ELR (cell line): ENCODE results near the gene GLIS1.

Experiments used
- DNase-seq: peaks from one replicate; pipeline ENCODE4 v3.0.0-alpha.2; 2015; ENCODE audit warnings: low read depth

Gene GLIS1

GRCh38 chr1:53593758-53594380, 145.1 kb downstream of the GLIS1 start:
- no peak for DNase-seq

DNA sequence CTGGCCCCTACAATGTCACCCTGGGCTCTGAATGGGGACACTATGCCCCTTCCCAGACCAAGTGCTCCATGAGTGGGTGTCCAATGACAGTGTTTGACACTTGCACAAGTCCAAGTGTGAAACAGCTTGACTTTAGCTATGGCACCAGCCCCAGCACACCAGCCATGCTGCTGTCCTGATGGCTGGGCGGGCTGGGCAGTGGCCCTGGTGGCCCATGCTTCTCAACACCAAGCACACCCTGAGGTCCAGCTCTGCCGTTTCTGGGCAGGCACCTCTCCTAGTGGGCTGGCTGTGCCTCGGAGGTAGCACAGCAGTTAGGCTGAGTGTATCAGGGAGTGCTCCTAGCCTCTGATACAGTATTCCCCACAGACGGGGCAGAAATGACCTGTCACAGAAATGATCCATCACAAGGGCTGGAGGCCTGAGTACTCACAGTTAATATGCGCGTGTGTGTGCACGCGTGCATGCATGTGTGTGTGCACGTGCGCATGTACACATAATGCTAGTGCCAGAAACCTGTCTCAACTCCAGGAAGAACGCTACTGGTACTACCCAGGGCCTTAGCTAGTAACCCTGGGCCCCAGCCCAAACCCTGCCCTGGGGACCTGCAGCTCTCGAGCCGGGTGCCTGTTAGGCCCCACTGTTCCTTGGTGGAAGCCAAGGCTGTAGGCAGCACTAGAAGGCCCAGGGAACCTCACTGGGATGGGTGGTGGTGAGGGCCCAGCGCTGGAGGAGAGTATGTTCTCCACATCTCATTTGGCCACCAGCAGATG, 145.8 kb downstream of the GLIS1 start:
- no peak for DNase-seq

DNA sequence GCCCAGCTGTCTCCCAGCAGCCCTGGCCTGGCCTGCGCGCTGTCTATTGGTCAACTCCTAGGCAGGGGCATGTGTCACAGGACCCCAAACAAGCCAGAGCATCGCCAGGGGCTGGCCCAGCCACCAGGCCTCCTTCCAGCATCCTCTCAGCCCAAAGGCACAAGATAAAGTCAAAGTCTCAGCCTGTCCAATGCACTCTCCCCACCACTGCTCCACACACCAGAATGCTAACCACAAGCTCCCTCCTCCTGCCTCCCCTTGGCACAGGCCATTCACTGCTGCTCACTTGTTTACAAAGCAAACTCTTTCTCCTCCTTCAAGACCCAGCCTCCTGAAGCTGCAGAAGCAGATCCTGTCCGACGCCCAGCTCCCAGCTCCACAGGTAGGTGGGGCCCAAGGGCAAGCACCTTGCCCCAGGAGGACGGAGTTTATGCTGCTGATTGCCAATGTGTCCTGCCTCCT, 146.4 kb downstream of the GLIS1 start:
- DNase-seq = no peak

DNA sequence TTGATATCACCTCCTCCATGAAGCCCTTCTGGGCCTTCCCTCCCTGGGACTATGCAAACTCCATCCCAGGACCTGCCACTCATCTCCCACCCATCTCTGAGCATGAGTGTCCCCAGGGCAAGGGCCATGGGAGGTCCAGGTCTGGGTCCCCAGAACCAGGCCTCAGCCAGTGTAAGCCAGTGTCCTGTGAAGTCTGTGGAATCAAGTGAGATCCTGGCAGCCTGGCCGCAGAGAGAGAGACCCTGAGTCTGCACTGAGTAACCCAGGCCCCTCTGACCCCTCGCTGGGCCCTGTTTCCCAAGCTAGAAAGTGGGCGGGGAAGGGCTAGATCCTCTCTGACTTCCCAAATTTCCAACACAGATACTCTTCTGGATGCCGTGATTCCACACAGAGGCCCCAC, 147.0 kb downstream of the GLIS1 start:
- DNase-seq = no peak

GRCh38 chr1:53590531-53591515, 148.1 kb downstream of the GLIS1 start:
- no peak for DNase-seq

- no peak for DNase-seq
These were observed 148.9 kb downstream of the GLIS1 start for GRCh38 chr1:53590104-53590503.

- DNase-seq = no peak
These were observed 149.7 kb downstream of the GLIS1 start for GRCh38 chr1:53589043-53589887.

- DNase-seq = no peak
These were observed 150.7 kb downstream of the GLIS1 start for GRCh38 chr1:53588053-53588779.

DNA sequence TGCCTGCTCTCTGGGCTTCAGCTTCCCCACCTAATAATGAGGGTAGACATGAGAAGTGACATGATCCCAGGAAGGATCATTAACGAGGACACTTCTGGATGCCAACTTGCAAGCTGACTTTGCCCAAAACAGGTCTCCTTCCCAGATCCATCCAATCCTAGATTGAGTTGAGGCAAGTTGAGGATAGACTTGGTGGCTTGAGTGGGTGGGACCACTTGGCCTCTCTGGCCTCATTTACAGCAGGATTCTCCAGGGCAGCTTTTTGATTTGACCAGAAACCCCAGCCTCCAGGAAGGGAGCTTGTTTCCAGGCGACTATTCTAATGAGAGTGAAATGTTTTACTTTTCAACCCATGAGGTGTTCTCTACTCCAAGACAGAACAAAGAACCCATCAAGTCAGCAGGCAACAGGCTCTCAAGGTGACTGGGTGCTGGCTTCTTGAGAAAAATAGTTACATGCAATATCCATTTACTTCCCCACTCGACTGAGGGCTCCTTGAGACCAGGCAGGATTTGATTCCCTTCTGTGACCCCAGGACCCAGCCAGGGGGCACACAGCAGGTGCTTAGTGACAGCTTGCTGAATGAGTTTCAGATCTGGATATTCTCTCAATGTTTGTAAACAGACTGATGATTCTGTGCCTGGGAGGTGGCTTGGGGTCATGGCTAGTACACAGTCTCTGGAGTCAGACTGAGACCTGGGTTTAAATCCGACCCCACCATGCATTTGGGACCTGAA, 151.5 kb downstream of the GLIS1 start:
- DNase-seq = no peak

- DNase-seq = no peak
These were observed 152.2 kb downstream of the GLIS1 start for GRCh38 chr1:53586765-53587164.

DNA sequence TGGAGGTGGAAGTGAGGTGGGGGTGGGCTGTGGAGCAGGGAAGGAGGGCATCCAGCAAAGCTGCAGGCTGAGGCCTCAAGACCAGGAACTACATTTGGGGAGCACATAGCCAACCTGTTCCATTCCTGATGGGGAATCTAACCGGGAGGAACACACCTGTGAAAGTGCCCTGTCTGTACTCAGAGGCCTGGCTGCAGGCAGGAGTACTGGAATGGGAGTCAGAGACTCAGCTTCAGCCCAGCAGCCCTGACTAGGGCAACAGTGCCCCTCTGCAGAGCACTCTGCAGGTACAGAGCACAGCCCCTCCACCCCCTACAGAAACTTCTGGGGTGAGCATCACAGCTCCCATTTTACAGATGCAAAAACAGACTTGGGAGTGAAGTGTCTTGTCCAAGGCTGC, 153.4 kb downstream of the GLIS1 start:
- no peak for DNase-seq

- DNase-seq = no peak
These were observed 153.8 kb downstream of the GLIS1 start for GRCh38 chr1:53585129-53585528.

- no peak for DNase-seq
These were observed 154.2 kb downstream of the GLIS1 start for GRCh38 chr1:53584777-53585107.

DNA sequence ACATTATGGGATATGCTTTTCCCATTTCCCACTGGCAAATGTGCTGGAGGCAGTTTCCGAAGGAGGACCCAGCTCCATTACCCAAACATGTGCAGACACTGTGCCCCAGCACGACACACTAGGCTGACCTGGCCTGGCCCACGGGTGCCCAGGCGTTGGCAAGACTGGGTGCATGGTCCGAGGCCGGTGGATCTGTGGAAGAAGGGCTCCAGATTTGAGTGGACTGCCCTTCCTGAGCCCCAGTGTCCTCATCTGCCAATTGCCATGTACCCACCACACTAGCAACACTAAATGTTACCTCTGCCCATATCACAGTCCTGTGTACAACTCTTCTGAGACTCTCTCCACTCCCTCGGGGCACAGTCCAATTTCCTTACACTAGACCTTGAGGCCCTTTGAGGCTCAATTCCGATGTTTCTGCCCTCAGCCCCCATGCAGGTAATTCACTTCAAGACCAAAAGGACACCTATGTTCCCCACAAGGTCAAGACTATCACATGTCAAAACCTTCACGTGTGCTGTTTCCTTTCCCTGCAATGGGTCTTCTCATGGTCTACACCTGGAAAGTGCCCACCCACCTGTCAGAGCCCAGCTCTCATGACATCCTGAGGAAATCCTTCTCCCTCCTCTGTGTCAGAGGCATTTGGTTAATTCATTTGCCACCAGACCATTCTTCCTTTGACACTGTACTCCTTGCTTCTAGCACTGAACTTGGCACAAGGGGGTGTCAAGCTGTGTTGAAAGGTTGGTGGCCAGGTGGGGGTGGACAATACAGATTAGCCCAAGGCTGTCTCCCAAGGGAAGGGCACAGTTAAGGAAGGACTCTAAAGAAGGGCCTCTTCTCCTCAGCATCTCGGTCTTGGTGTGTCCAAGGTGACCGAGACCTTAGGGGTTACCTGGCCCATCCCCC, 154.8 kb downstream of the GLIS1 start:
- DNase-seq = no peak

GRCh38 chr1:53583021-53583867, 155.7 kb downstream of the GLIS1 start:
- no peak for DNase-seq

- DNase-seq = no peak
These were observed 156.5 kb downstream of the GLIS1 start for GRCh38 chr1:53582211-53583020.

DNA sequence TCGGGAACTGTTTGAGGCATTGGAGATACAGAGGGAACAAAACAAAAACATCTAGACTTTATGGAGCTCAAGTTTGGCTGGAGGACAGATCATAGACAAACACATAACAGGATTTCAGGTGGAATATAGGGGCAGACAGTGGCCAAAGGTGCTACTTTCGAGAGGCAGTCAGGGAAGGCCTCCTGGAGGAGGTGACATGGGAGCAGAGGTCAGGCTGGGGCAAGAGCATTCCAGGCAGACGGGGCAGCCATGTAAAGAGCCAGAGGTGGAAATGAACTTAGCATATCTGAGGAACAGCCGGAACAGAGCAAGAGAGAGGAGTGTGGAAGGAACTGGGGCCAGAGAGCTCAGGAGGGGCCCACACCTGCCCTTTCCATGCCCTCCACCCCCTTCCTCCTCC, 157.5 kb downstream of the GLIS1 start:
- no peak for DNase-seq
